NCI-H187 (cell line): ENCODE data around the gene AQP12A.
"Not testable (repeated sequence)": the region's sequence is repeated elsewhere in the genome, so short reads cannot be mapped to it uniquely, and the experiment has no call there.

ENCODE experiments used
- DNase-seq, 2 experiments: peaks; one replicate each; lab custom pipeline; 2025; lab: John Stamatoyannopoulos, UW

AQP12A gene

GRCh38 chr2:240687741-240688552 is 3.7 kb upstream of the AQP12A start:
- DNase-seq = no peak

GRCh38 chr2:240688553-240688919 is 3.1 kb upstream of the AQP12A start:
- DNase-seq = no peak

DNA sequence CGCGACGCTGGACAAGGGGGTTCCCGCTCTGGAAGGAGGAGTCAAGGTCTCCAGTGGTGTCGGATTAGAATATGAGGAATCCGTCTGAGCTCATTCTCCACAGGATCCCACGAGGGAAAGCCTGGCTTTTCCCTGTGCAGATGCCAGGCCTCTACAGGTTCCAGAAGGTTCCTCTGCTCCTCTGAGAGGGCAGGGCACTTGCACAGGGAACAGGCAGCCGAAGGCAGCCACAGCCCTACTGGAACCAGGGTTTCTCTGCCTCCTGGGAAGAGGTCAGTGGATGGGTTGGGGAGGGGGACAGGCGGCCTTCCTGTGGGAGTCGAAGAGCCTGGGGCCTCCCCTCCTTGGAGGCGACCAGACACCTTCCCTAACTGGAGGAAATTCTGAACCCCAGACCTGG is 1.7 kb upstream of the AQP12A start:
- DNase-seq = no peak

GRCh38 chr2:240690421-240691074 is 1.1 kb upstream of the AQP12A start:
- not testable (repeated sequence) for DNase-seq

- DNase-seq = not testable (repeated sequence)
Observed at GRCh38 chr2:240691075-240691427, 615 bp upstream of the AQP12A start.

DNA sequence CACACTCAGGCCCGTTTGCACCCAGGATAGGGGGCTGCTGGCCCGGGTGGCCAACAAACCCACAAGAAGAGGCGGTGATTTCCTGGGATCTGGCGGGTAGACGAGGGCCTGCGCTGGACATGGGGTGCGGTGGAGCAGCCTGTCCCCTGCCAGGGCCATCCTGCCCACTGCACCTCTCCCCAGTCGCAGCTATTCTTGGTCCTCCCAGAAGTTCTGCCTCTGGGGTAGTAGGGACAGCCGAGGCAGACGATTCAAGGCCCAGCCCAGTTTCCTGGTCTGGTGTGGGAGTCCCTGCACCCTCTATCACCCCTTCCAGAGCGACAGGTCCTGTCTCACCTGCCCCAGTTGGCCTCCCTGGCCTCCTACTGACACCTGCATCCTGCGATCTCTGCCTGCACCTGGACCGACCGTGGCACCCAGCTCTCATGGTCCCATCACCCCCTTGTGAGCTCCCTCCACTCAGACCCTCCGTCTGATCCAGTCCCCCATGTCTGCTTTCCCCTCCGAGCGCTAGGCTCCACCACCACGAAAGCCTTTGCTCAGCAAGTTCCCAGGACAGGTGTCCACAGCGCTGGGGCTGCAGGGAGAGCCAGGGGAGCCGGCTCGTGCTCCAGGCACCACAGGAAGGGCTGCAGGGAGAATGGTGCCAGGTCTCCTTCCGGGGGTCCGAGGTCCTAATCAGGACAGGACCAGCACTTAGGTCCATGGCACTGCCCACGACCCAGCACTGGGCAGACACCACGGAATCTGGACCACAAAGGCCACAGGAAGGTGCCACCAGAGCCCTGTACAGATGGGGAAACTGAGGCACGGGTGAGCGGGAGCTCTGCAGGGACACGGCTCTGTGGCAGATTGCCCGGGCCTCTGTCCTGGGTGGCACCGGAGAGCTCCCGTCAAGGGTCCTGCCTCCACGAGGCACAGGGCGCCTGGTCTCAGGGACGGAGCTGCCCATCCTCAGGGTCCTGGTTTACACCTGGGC is 1.2 kb downstream of the AQP12A start:
- DNase-seq = not testable (repeated sequence)

- DNase-seq = not testable (repeated sequence)
Observed at GRCh38 chr2:240694304-240694703, 2.6 kb downstream of the AQP12A start.

DNA sequence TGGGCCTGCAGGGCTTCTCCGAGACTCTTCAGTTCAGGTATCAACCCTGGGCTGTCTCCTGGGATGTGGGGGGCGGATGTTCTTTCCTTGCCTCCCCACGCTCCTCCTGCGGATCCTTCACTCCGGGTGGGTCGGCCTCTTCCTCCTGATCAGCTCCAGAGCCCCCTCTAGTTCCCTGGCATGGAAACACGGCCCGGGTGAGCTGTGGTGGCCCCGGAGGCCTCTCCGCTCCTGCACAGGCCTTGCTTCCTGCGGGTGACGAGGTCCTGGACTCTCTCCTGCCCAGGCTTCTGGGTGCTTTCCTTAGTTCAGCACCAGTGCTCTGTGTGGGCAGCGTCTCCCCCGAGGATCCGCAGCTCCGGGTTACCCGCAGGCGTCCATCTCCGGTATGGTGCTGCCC is 3.9 kb downstream of the AQP12A start:
- not testable (repeated sequence) for DNase-seq

DNA sequence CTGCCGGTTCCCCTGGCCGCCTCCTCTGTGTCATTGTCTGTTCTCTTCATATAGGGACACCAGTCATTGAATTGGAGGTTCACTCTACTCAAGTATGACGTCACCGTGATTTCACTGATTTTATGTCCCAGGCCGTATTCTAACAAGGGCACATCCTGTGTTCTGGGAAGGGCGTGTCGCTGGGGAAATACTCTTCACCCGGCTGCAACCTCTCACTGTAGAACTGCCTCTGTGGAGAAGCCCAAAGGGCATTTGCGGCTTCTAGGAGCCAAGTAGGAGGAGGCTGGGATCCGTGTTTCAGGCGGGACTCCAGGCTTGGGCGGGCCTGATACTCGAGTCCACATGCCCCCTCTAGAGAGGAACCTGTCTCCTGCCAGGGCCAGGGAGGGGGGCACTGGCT is 4.8 kb downstream of the AQP12A start:
- DNase-seq = not testable (repeated sequence)

DNA sequence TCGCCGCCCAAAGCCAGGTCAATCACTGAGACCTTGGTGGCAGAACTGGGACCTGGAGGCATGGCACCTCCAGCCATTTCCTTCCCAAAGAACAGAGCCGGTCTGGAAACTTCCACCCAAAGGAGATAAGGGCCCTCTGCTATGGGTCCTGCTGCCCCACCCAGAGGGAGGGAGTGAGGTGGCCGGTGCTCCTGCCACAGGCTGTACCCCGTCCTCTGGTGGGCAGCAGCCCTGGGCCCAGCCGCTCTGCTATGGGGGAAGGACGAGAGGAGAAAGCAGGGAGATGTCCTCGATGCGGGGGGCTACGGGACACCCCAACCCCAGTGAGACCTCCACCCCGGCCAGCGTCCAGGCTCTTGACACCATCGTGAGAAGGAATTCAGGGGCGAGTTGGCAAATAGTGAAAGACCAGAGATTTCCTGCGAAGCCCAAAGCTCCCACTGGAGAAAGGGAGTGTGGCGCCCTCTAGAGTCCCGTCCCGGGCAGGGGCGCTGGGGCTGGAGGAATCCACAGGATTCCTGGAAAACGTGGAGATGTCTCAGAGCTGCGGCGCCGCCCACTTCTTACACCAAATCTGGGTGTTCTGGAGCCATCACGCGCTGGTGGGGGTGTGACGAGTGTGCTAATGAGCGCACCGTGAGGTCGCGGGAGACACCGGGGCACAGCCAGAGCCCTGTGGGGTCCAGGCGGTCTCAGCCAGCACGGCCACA is 7.3 kb downstream of the AQP12A start:
- DNase-seq = not testable (repeated sequence)

DNA sequence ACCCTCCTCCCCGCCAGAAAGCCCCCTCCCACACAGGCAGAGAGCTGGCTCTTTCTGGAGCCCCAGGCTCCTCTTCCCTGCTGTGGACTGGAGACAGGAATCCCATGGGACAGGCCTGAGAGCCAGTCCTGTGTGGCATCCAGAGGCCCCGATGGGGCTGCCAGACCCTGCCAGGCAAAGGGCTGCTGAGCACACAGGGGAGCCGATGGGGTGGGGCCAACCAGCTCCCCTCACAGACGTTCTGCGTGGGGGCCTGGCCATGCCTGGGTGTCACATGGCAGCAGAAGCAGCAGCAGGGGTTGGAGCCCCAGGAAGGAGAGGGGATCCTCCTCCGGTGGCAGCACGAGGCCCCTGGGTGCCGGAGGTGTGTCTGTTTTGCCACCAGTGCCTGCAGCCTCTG is 8.2 kb downstream of the AQP12A start:
- not testable (repeated sequence) for DNase-seq

DNA sequence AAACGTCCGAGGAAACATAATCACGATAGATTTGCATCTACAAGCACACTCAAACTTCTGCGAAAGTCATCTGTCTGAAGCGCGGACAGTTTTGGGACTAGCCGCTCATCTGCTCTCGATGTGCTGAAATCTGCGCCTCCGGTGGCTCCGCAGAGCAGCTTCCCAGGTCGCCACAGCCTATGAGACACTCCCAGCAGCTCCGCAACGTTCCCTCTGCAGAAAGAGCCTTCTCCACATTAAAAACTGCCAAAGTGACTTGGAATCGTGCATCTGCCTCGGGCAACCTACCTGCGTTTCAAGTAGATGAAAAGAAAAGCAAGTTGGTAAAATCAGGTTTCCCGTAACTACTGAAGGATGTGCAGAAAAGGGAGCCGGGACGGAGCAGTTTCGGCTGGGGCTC is 8.9 kb downstream of the AQP12A start:
- not testable (repeated sequence) for DNase-seq

DNA sequence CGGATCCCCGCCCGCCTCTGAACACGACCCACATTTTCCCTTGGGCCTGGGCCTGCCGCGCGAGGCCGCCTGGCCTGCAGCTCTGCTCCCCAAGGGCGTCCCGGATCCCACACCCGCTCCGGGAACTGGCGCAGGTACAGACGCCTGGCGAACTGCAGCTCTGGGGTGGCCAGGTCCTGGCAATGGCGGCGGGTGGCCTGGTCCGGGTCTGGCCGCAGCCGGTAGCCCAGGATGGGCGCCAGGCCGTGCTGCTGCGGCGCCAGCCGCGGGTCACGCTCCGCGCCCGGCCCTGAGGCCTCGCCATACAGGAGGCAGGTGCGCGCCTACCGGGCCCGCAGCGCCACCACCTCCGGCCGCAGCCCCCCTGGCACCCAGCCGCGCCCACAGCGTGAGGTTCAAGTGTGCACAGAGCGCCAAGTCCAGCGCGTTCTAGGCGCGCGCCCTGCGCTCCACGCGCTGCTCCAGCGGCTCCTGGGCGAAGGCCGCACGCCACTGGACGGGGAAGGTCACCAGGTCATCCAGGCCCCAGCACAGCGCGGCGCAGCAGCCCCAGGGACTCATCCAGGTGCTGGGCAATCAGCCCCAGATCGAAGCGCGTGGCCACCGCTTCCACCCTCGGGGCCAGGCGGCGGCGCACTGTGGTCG is 9.5 kb downstream of the AQP12A start:
- DNase-seq = no peak

GRCh38 chr2:240701736-240702639 is 10.3 kb downstream of the AQP12A start:
- no peak for DNase-seq

GRCh38 chr2:240702640-240703011 is 11.0 kb downstream of the AQP12A start:
- DNase-seq = no peak

DNA sequence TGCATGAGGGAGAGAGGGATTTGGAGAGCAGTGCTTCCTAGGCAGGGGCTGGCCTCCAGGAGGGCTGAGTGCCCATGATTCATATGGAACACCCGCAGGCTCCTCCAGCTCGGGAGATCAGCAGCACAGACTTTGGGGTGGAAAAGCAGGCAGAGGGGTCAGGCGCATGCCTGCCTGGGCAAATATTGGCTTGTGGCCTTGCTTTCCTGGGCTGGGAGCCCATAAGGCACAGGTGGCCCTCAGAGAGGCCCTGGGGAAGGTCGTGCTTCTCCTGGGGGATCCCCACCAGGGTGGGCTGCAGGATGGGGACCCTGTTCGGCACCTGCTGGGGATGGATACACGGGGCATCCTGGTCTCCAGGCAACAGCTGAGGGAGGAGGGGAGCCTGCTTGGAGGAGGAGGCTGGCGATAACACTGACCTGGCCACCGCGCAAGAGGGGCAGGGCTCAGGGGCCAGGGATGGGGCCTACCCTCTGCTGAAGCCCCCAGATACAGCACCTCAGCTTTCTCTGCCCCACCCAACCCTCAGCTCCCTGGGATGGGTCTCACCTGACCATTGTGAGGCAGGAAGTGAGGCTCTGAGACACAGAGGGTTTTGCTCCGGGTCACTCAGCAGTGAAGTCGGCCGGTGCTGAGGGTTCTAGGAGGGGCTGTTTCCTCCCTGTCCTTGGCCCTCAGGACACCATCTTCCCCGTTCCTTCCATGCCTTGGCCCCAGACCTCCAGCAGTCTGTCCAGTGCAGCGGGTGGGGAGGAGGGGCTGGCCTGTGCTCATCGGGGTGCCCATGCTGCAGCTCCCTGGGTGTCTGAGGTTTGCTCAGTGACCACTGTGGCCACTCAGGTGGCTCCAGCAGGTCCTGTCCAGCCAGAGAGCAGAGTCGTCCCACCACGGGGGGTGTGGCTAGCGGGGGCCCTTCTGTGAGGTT is 12.0 kb downstream of the AQP12A start:
- no peak for DNase-seq

GRCh38 chr2:240704651-240705050 is 13.0 kb downstream of the AQP12A start:
- no peak for DNase-seq

- DNase-seq = no peak
Observed at GRCh38 chr2:240705204-240705791, 13.6 kb downstream of the AQP12A start.
